ENCODE results near the gene AP5Z1.

AP5Z1 gene

DNA sequence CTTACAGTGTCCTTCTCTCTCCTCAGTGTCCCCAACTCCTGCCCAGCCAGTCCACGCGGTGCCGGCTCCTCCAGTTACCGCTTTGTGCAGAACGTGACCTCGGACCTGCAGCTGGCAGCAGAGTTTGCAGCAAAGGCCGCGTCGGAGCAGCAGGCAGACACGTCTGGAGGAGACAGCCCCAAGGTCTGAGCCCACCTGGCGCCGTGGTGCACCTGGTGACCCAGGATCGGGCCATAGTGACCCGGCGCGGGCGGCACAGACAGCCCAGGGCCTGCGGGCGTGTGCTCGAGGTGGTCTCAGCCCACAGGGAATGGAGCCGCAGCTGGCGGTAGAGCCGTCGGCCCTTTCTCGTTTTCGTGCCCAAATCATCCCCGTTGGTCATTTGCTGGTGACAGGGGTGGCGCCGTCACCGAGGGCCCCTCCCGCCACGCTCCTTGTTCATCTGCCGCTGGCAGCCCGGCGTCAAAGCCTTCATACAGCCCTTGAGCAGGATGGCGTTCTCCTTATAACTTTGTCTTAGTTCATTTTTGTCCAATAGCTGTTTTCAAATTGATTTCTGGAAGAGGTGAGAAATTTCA lies 20.9 kb upstream of the AP5Z1 start:
- Histone ChIP-seq H3K4me2 (ENCODE audit: low read length) (no peak overlapping the region), H4K20me1 (ENCODE audit: insufficient read depth, low read length) (peaks cover 9% of the 10 kb centered on the region; the same call in 1 of the 2 replicates)

DNA sequence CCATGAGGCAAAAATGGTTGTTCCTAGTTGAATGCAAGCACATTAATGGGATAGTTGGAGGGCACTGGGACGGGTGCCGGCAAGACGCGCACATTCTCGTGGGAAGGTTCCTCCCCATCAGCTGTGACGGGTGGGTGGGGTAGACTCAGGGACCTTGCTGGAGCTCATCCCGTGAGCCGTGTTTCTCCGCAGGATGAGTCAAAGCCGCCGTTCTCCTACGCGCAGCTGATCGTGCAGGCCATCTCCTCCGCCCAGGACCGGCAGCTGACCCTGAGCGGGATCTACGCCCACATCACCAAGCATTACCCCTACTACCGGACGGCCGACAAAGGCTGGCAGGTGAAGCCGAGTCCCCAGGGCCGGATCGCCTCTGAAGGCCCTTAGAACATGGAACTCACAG lies 20.4 kb upstream of the AP5Z1 start:
- Histone ChIP-seq H2AFZ (ENCODE audit: low read depth, low read length) (no peak overlapping the region), H3K79me2 (ENCODE audit: low read length) (no peaks in the 10 kb centered on the region; the same call in 1 of the 2 replicates), H3K4me1 (ENCODE audit: low read length) (peaks cover 3% of the 10 kb centered on the region), H3K4me2 (ENCODE audit: low read length) (no peak overlapping the region), H3K27ac (ENCODE audit: low read length) (no peak overlapping the region), H3K4me3 (ENCODE audit: low read length) (no peak overlapping the region), H3K27me3 (ENCODE audit: low read depth, low read length) (no peaks in the 10 kb centered on the region), H3K9me3 (ENCODE audit: insufficient read depth, low read length) (no peaks in the 10 kb centered on the region), H3K9ac (ENCODE audit: low read length) (no peak overlapping the region), H4K20me1 (ENCODE audit: insufficient read depth, low read length) (peaks cover 9% of the 10 kb centered on the region; the same call in 1 of the 2 replicates), H3K36me3 (replicated peaks; ENCODE audit: low read depth, low read length) (peaks cover 10% of the 10 kb centered on the region)
- TF ChIP-seq, protein P1, sequence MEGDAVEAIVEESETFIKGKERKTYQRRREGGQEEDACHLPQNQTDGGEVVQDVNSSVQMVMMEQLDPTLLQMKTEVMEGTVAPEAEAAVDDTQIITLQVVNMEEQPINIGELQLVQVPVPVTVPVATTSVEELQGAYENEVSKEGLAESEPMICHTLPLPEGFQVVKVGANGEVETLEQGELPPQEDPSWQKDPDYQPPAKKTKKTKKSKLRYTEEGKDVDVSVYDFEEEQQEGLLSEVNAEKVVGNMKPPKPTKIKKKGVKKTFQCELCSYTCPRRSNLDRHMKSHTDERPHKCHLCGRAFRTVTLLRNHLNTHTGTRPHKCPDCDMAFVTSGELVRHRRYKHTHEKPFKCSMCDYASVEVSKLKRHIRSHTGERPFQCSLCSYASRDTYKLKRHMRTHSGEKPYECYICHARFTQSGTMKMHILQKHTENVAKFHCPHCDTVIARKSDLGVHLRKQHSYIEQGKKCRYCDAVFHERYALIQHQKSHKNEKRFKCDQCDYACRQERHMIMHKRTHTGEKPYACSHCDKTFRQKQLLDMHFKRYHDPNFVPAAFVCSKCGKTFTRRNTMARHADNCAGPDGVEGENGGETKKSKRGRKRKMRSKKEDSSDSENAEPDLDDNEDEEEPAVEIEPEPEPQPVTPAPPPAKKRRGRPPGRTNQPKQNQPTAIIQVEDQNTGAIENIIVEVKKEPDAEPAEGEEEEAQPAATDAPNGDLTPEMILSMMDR (IDR thresholded peaks at IDR 0.05; ENCODE audit: low read depth, low read length), result no peak
- TF ChIP-seq EZH2phosphoT487 (IDR thresholded peaks at IDR 0.05; ENCODE audit: low read depth), result no peak

More for the DNA sequence above, 20.9 kb upstream of the AP5Z1 start:
- no peak overlapping the region for H2AFZ ChIP-seq (ENCODE audit: low read depth, low read length)
- peaks cover 3% of the 10 kb centered on the region for H3K4me1 ChIP-seq (ENCODE audit: low read length)
- H3K27ac ChIP-seq (ENCODE audit: low read length), result no peak overlapping the region
- no peaks in the 10 kb centered on the region for H3K9me3 ChIP-seq (ENCODE audit: insufficient read depth, low read length)
- H3K36me3 ChIP-seq (replicated peaks; ENCODE audit: low read depth, low read length), result peaks cover 10% of the 10 kb centered on the region
- H3K9ac ChIP-seq (ENCODE audit: low read length), result no peak overlapping the region
- H3K79me2 ChIP-seq (ENCODE audit: low read length), result no peaks in the 10 kb centered on the region; the same call in 1 of the 2 replicates
- no peaks in the 10 kb centered on the region for H3K27me3 ChIP-seq (ENCODE audit: low read depth, low read length)
- no peak overlapping the region for H3K4me3 ChIP-seq (ENCODE audit: low read length)
- TF ChIP-seq, protein P1 (IDR thresholded peaks at IDR 0.05; ENCODE audit: low read depth, low read length), result no peak
- no peak for TF ChIP-seq EZH2phosphoT487 (IDR thresholded peaks at IDR 0.05; ENCODE audit: low read depth)

DNA sequence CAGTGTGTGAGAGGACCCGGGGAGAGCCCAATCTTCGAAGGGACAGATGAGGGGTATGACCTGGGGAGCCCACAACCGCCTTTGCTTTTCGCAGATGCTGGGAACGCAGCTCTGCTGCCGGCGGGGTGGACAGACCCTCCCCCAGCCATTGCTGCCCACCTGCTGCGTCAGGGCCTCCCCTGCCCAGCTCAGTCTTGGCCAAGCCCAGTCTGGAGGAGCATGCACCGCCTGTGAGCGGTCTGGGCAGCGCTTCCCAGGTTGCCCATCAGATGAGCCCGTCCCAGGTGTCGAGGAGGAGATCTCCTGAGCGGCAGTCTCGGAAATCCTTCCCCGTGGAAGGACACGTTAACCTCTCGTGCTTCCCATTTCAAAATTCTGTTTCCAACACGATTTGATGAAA lies 17.3 kb upstream of the AP5Z1 start:
- Histone ChIP-seq H3K4me2 (ENCODE audit: low read length) (no peak overlapping the region), H3K9me3 (ENCODE audit: insufficient read depth, low read length) (no peaks in the 10 kb centered on the region), H4K20me1 (ENCODE audit: insufficient read depth, low read length) (peaks cover 7% of the 10 kb centered on the region; the same call in 1 of the 2 replicates), H3K27me3 (ENCODE audit: low read depth, low read length) (no peaks in the 10 kb centered on the region), H3K36me3 (replicated peaks; ENCODE audit: low read depth, low read length) (peaks cover 10% of the 10 kb centered on the region), H2AFZ (ENCODE audit: low read depth, low read length) (no peak overlapping the region), H3K4me1 (ENCODE audit: low read length) (peaks cover 3% of the 10 kb centered on the region; the same call in 1 of the 2 replicates), H3K9ac (ENCODE audit: low read length) (no peak overlapping the region), H3K27ac (ENCODE audit: low read length) (no peak overlapping the region; the same call in 1 of the 2 replicates), H3K79me2 (ENCODE audit: low read length) (no peaks in the 10 kb centered on the region; the same call in 1 of the 2 replicates), H3K4me3 (ENCODE audit: low read length) (no peak overlapping the region)
- TF ChIP-seq, protein P1 (IDR thresholded peaks at IDR 0.05; ENCODE audit: low read depth, low read length), result no peak
- TF ChIP-seq EZH2phosphoT487 (IDR thresholded peaks at IDR 0.05; ENCODE audit: low read depth), result no peak

DNA sequence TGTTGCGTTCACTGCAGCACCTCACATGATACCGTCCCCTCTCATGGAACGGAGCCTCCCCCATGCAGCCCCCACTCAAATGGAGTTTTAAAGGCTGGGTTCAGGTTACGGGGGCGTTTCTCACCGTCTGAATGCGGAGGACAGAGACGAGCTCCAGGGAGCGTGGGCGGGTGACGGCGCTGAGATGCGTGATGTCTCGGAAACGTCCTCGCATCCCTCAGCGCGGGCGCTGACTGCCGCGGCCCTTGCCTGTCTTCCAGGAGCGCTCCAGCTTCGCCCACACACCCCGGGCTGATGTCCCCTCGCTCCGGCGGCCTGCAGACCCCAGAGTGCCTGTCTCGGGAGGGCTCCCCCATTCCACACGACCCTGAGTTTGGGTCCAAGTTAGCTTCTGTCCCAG lies 16.6 kb upstream of the AP5Z1 start:
- no peaks in the 10 kb centered on the region for H3K27me3 ChIP-seq (ENCODE audit: low read depth, low read length)
- H3K27ac ChIP-seq (ENCODE audit: low read length), result no peak overlapping the region
- no peak overlapping the region for H3K9ac ChIP-seq (ENCODE audit: low read length)
- peaks cover 3% of the 10 kb centered on the region; the same call in 1 of the 2 replicates for H3K4me1 ChIP-seq (ENCODE audit: low read length)
- 0 out of 2 replicates have a peak, but pooled peaks cover under 1% of the 10 kb centered on the region for H4K20me1 ChIP-seq (ENCODE audit: insufficient read depth, low read length)
- H3K79me2 ChIP-seq (ENCODE audit: low read length), result no peaks in the 10 kb centered on the region
- H3K9me3 ChIP-seq (ENCODE audit: insufficient read depth, low read length), result no peaks in the 10 kb centered on the region
- no peak overlapping the region for H3K4me2 ChIP-seq (ENCODE audit: low read length)
- TF ChIP-seq, protein P1 (IDR thresholded peaks at IDR 0.05; ENCODE audit: low read depth, low read length), result no peak
- TF ChIP-seq EZH2phosphoT487 (IDR thresholded peaks at IDR 0.05; ENCODE audit: low read depth), result no peak
- H2AFZ ChIP-seq (ENCODE audit: low read depth, low read length), result no peak overlapping the region
- no peak overlapping the region for H3K4me3 ChIP-seq (ENCODE audit: low read length)
- peaks cover 10% of the 10 kb centered on the region for H3K36me3 ChIP-seq (replicated peaks; ENCODE audit: low read depth, low read length)
